Transverse colon (tissue), 4 donors: ENCODE data around the gene SMARCAL1. TPM values are rescaled to one million over a fixed set of nuclear protein-coding genes. Genes with fewer than 3 reads are reported as not detected.

Experiments
- DNase-seq: peaks from one replicate; pipeline ENCODE4 v3.0.0-alpha.2; 2019
- H3K27ac ChIP-seq, 4 donors: fragments of 200-600 bp; sonication (generic); 2 replicates each; pipeline ENCODE4 v1.5.1; 2016 to 2018; ENCODE audit warnings: inconsistent platforms in 4 of 4
- H3K27me3 ChIP-seq: fragments of 200-600 bp; sonication (generic); 2 replicates; pipeline ENCODE4 v1.5.1; 2017; ENCODE audit warnings: inconsistent platforms
- H3K36me3 ChIP-seq, 4 donors: fragments of 200-600 bp; sonication (generic); 2 replicates each; pipeline ENCODE4 v1.5.1; 2017 to 2019; ENCODE audit warnings: inconsistent platforms in 4 of 4
- H3K4me1 ChIP-seq, 4 donors: fragments of 200-600 bp; sonication (generic); 2 replicates each; pipeline ENCODE4 v1.5.1; 2017 to 2020; ENCODE audit warnings: inconsistent platforms in 4 of 4
- H3K4me3 ChIP-seq, 4 donors: fragments of 200-600 bp; sonication (generic); 1 replicate in 1 of 4; 2 replicates in 3 of 4; pipeline versions ENCODE4 v1.5.1 to v1.6.1; 2017 to 2019; ENCODE audit warnings: inconsistent platforms in 4 of 4
- H3K9me3 ChIP-seq, 2 donors: fragments of 200-600 bp; sonication (generic); 2 replicates each; pipeline ENCODE4 v1.5.1; 2017 to 2019; ENCODE audit warnings: inconsistent platforms in 2 of 2
- EP300 ChIP-seq: sonication (generic); formaldehyde crosslinking; IDR thresholded peaks from one replicate; pipeline ENCODE4 v1.6.1; 2017; ENCODE audit warnings: antibody characterized with exemption, low read depth
- POLR2A ChIP-seq: fragments of 450-650 bp; IDR thresholded peaks from one replicate; pipeline ENCODE4 v1.6.1; 2016; ENCODE audit warnings: antibody characterized with exemption, mild to moderate bottlenecking, moderate library complexity
- POLR2AphosphoS5 ChIP-seq, 3 donors: sonication (generic); formaldehyde crosslinking; IDR thresholded peaks; one replicate each; pipeline ENCODE4 v1.6.1; 2016; ENCODE audit warnings: antibody characterized with exemption in 3 of 3
- WGBS, 2 donors: methylation state at CpG; one replicate each; pipeline ENCODE4 v1.1.5; 2018; ENCODE audit warnings: low coverage in 1 of 2; 5-methylcytosine and 5-hydroxymethylcytosine counted together
- in situ Hi-C, 4 donors: fragments of 200-750 bp; cut with MboI; loops; one replicate each; pipeline versions ENCODE4 v1.15.0 to v1.15.1; 2017; ENCODE audit warnings: low sequenced_read_pairs in 3 of 4, low pct_ligation_motif_present in 1 of 4, low pct_unique_long_range_greater_than_20kb in 1 of 4
- intact Hi-C: fragments of 100-400 bp; cut with DNase I; formaldehyde crosslinking; loops from one replicate; pipeline ENCODE4 v1.15.1; 2023; ENCODE audit warnings: low total_unique reads
- total RNA-seq, 4 donors: library from RNA; depleted of rRNA; stranded (reverse); fragments of >200 nt; gene quantifications; one replicate each; pipeline ENCODE4 v1.1.0, GENCODE V29; 2016
- TF ChIP-seq, protein P1 (sequence below), 5 experiments: fragments of 200-600 bp in 3 of 5; fragments of 450-650 bp in 2 of 5; sonication (generic) in 3 of 5; IDR thresholded peaks; 1 replicate in 2 of 5; 2 replicates in 3 of 5; pipeline ENCODE4 v1.5.1; 2016 to 2017; ENCODE audit warnings: antibody characterized with exemption in 5 of 5, inconsistent platforms in 3 of 5, mild to moderate bottlenecking in 2 of 5, moderate library complexity in 1 of 5

Gene SMARCAL1
- total RNA-seq, 4 donors from 2014 or later = 16.9 to 32.2 (median 23.6) TPM

DNA sequence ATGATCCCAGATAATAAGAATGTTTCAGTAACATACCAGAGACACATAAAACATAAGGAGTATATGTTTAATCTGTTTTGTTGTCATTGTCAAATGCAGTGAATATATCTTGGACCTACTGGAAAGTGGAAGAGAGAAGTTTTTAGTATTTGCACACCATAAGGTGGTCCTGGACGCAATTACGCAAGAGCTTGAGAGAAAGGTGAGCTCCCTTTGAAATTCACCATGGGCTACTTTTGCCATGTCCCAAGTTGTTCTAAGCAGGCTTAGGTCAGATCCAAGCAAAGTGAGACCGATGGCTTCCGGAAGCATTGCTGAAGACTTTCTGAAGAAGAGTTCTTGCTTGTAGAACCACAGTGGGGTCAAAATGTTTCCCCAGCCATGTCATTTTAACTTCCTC, 55.6 kb downstream of the SMARCAL1 start:
- Histone ChIP-seq H3K36me3 (peaks cover 0 to 8% (median 0%) of the 10 kb centered on the region in 4 donors), H3K27me3 (no peaks in the 10 kb centered on the region), H3K27ac (no peak overlapping the region), H3K4me3 (no peak overlapping the region), H3K4me1 (no peaks in the 10 kb centered on the region), H3K9me3 (no peaks in the 10 kb centered on the region)
- TF ChIP-seq POLR2A (no peak), POLR2AphosphoS5 (IDR thresholded peaks at IDR 0.05) (no peak), EP300 (no peak)
- TF ChIP-seq, protein P1, sequence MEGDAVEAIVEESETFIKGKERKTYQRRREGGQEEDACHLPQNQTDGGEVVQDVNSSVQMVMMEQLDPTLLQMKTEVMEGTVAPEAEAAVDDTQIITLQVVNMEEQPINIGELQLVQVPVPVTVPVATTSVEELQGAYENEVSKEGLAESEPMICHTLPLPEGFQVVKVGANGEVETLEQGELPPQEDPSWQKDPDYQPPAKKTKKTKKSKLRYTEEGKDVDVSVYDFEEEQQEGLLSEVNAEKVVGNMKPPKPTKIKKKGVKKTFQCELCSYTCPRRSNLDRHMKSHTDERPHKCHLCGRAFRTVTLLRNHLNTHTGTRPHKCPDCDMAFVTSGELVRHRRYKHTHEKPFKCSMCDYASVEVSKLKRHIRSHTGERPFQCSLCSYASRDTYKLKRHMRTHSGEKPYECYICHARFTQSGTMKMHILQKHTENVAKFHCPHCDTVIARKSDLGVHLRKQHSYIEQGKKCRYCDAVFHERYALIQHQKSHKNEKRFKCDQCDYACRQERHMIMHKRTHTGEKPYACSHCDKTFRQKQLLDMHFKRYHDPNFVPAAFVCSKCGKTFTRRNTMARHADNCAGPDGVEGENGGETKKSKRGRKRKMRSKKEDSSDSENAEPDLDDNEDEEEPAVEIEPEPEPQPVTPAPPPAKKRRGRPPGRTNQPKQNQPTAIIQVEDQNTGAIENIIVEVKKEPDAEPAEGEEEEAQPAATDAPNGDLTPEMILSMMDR (IDR thresholded peaks at IDR 0.05) = no peak
- in situ Hi-C loops (no loop called here), intact Hi-C loops (no loop called here)
- 89 to 98% methylated on average over 3 to 4 of the region's 4 CpGs for WGBS, 2 donors
- no peak for DNase-seq

- H3K27ac ChIP-seq = no peak overlapping the region
- no peak overlapping the region for H3K4me3 ChIP-seq
- in situ Hi-C loops (no loop called here), intact Hi-C loops (no loop called here)
- H3K36me3 ChIP-seq = peaks cover 0 to 8% (median 0%) of the 10 kb centered on the region in 4 donors
- no peak for DNase-seq
- no peaks in the 10 kb centered on the region for H3K4me1 ChIP-seq
- no peak for TF ChIP-seq POLR2A
- TF ChIP-seq POLR2AphosphoS5 (IDR thresholded peaks at IDR 0.05) = no peak
- TF ChIP-seq EP300 = no peak
- TF ChIP-seq, protein P1 (IDR thresholded peaks at IDR 0.05) = no peak
- no peaks in the 10 kb centered on the region for H3K9me3 ChIP-seq
- H3K27me3 ChIP-seq = no peaks in the 10 kb centered on the region
Measured at GRCh38 chr2:216469661-216470060, 57.4 kb downstream of the SMARCAL1 start.

DNA sequence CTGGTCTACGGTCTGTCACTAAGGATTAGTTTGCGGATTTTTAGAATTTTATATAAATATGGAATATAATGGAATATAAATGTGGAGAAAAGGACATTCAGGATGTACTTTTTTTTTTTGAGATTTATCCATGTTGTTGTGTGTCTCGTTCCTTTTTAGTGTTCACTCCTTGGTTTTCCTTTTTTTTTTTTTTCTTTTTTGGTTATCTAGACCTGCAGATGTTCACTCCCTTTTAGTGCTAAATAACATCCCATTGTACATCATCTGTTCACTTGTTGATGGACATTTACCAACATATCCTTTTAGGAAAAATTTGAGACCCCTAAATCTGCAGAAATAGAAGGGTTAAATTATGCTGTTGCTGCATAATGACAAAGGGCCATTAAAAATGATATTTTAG, 60.9 kb downstream of the SMARCAL1 start:
- TF ChIP-seq, protein P1 (IDR thresholded peaks at IDR 0.05) = no peak
- no peak for TF ChIP-seq POLR2A
- no peak for TF ChIP-seq EP300
- no peak for TF ChIP-seq POLR2AphosphoS5 (IDR thresholded peaks at IDR 0.05)
- Histone ChIP-seq H3K36me3 (peaks cover 0 to 12% (median 0%) of the 10 kb centered on the region in 4 donors), H3K4me1 (no peaks in the 10 kb centered on the region), H3K4me3 (no peak overlapping the region), H3K9me3 (no peaks in the 10 kb centered on the region), H3K27me3 (no peaks in the 10 kb centered on the region), H3K27ac (no peak overlapping the region)
- WGBS, 2 donors = 83 to 100% methylated on average over 3 of the region's 3 CpGs
- no peak for DNase-seq
- intact Hi-C loops = no loop called here
- in situ Hi-C loops = no loop called here

GRCh38 chr2:216474925-216475670, 62.8 kb downstream of the SMARCAL1 start:
- H3K4me1 ChIP-seq = no peaks in the 10 kb centered on the region
- intact Hi-C loops (no loop called here), in situ Hi-C loops (no loop called here)
- no peak overlapping the region for H3K27ac ChIP-seq
- no peak overlapping the region for H3K4me3 ChIP-seq
- DNase-seq = no peak
- 70 to 80% methylated on average over 3 to 12 of the region's 12 CpGs for WGBS, 2 donors
- H3K9me3 ChIP-seq = no peaks in the 10 kb centered on the region
- TF ChIP-seq POLR2AphosphoS5 (IDR thresholded peaks at IDR 0.05) (no peak), EP300 (no peak), POLR2A (no peak)
- TF ChIP-seq, protein P1 (IDR thresholded peaks at IDR 0.05) = no peak
- H3K36me3 ChIP-seq = peaks cover 0 to 21% (median 4%) of the 10 kb centered on the region in 4 donors
- no peaks in the 10 kb centered on the region for H3K27me3 ChIP-seq
